GM10248 (cell line): ENCODE results near the gene ZNF646.
"Not testable (repeated sequence)": the region's sequence is repeated elsewhere in the genome, so short reads cannot be mapped to it uniquely, and the experiment has no call there.

ENCODE experiments used
- CTCF ChIA-PET: fragments of 300-600 bp; sonication (Branson Sonifier 250); formaldehyde crosslinking; extraction: SDS; loops from one replicate; lab custom pipeline; 2021; ENCODE audit warnings: antibody characterized with exemption; lab: Yijun Ruan, JAX
- POLR2A ChIA-PET: fragments of 350-650 bp; sonication (Branson Sonifier 250); formaldehyde crosslinking; extraction: SDS; loops from one replicate; lab custom pipeline; 2020; ENCODE audit warnings: antibody characterized with exemption; lab: Yijun Ruan, JAX
- DNase-seq: peaks from one replicate; pipeline ENCODE4 v3.0.0; 2012; ENCODE audit errors: extremely low spot score
- CTCF ChIP-seq: IDR thresholded peaks from 2 replicates; pipeline ENCODE4 v1.5.1; 2012; ENCODE audit warnings: mild to moderate bottlenecking, low read depth; ENCODE audit errors: extremely low read depth, missing control alignments, control extremely low read depth

The ZNF646 gene

GRCh38 chr16:31099860-31100638 lies 25.8 kb downstream of the ZNF646 start:
- TF ChIP-seq CTCF = no peak
- POLR2A ChIA-PET = interaction anchor here (1.4 to 1.7 kb wide), 2 partner anchors 18 to 80 kb away, joined by 6 to 7 read pairs; partner anchors contain the start of genes FUS and KAT8
- CTCF ChIA-PET = interaction anchor here (1.0 to 4.1 kb wide), 10 partner anchors 9 to 144 kb away, joined by 3 to 24 read pairs (median 4); partner anchors contain the start of gene HSD3B7
- no peak for DNase-seq

- DNase-seq = not testable (repeated sequence)
- ChIA-PET CTCF (interaction anchor here (1.2 to 4.1 kb wide), 10 partner anchors 9 to 145 kb away, joined by 3 to 24 read pairs (median 4); partner anchors contain the start of gene HSD3B7), POLR2A (interaction anchor here (1.4 to 1.7 kb wide), 2 partner anchors 17 to 79 kb away, joined by 6 to 7 read pairs; partner anchors contain the start of genes FUS and KAT8)
Measured at GRCh38 chr16:31100876-31101641, 26.8 kb downstream of the ZNF646 start.

GRCh38 chr16:31105677-31106213 lies 31.5 kb downstream of the ZNF646 start:
- POLR2A ChIA-PET = no interaction called here
- peak; percentile 82 for DNase-seq
- CTCF ChIA-PET = no interaction called here
- TF ChIP-seq CTCF = peak; percentile 87

GRCh38 chr16:31106509-31107464 lies 32.6 kb downstream of the ZNF646 start:
- ChIA-PET POLR2A (no interaction called here), CTCF (interaction anchor here (0.6 to 1.7 kb wide), 2 partner anchors 14 to 35 kb away, joined by 4 read pairs; no protein-coding TSS in a partner anchor)
- TF ChIP-seq CTCF = no peak
- DNase-seq = no peak

GRCh38 chr16:31107465-31107867 lies 33.2 kb downstream of the ZNF646 start:
- POLR2A ChIA-PET = no interaction called here
- CTCF ChIA-PET = interaction anchor here (1.7 kb wide), 1 partner anchor 14 kb away, joined by 4 read pairs; no protein-coding TSS in a partner anchor
- DNase-seq = peak; percentile 77
- TF ChIP-seq CTCF = no peak
